GM21825 (cell line): Measurements from ENCODE around the gene PCDHB13.
"Not testable (repeated sequence)": the region's sequence is repeated elsewhere in the genome, so short reads cannot be mapped to it uniquely, and the experiment has no call there.

Source experiments
- ATAC-seq: cut with Tn5 transposase; IDR thresholded peaks from one replicate; pipeline ENCODE4 v1.9.1; 2021; ENCODE audit warnings: mild to moderate bottlenecking, moderate library complexity; ENCODE audit not compliant: unreplicated experiment

The PCDHB13 gene

GRCh38 chr5:141213656-141214339, at the start of gene PCDHB13:
Gene PCDHB13, plus strand, starts transcription at chr5:141213919. Its CDS starts 205 bp downstream, at chr5:141214124.
- ATAC-seq: not testable (repeated sequence)

- no peak for ATAC-seq
Measured at GRCh38 chr5:141172381-141173204, 41.1 kb upstream of the PCDHB13 start, which contains the start of gene PCDHB7. Gene PCDHB7, plus strand, starts transcription at chr5:141172644. Its CDS starts 192 bp downstream, at chr5:141172836.

- ATAC-seq: not testable (repeated sequence)
Measured at GRCh38 chr5:141174291-141175104, 39.2 kb upstream of the PCDHB13 start.

GRCh38 chr5:141175933-141176332, 37.8 kb upstream of the PCDHB13 start:
- no peak for ATAC-seq

GRCh38 chr5:141177577-141178191, 36.0 kb upstream of the PCDHB13 start, which contains the start of gene PCDHB8:
Gene PCDHB8, plus strand, starts transcription at chr5:141177790. Its CDS starts 245 bp downstream, at chr5:141178035.
- not testable (repeated sequence) for ATAC-seq

GRCh38 chr5:141179371-141179770, 34.3 kb upstream of the PCDHB13 start:
- not testable (repeated sequence) for ATAC-seq

GRCh38 chr5:141179876-141180275, 33.8 kb upstream of the PCDHB13 start:
- not testable (repeated sequence) for ATAC-seq

- no peak for ATAC-seq
Measured at GRCh38 chr5:141180313-141180712, 33.4 kb upstream of the PCDHB13 start.

GRCh38 chr5:141182248-141182647, 31.5 kb upstream of the PCDHB13 start, which contains the start of gene PCDHB16:
Gene PCDHB16, plus strand, starts transcription at chr5:141182387. Its CDS starts 173 bp downstream, at chr5:141182560.
- ATAC-seq: no peak

- ATAC-seq: not testable (repeated sequence)
Measured at GRCh38 chr5:141184117-141184855, 29.4 kb upstream of the PCDHB13 start.

GRCh38 chr5:141186897-141187512, 26.7 kb upstream of the PCDHB13 start, which contains the start of gene PCDHB9:
Gene PCDHB9, plus strand, starts transcription at chr5:141187161. Its CDS starts 158 bp downstream, at chr5:141187319.
- ATAC-seq: no peak

GRCh38 chr5:141188682-141189081, 25.0 kb upstream of the PCDHB13 start:
- ATAC-seq: not testable (repeated sequence)

GRCh38 chr5:141189131-141189530, 24.6 kb upstream of the PCDHB13 start:
- not testable (repeated sequence) for ATAC-seq

- ATAC-seq: no peak
Measured at GRCh38 chr5:141192110-141192725, 21.5 kb upstream of the PCDHB13 start, which contains the start of gene PCDHB10. Gene PCDHB10, plus strand, starts transcription at chr5:141192353. Its CDS starts 200 bp downstream, at chr5:141192553.

- not testable (repeated sequence) for ATAC-seq
Measured at GRCh38 chr5:141194332-141194731, 19.4 kb upstream of the PCDHB13 start.

GRCh38 chr5:141196363-141196762, 17.4 kb upstream of the PCDHB13 start:
- ATAC-seq: no peak

- no peak for ATAC-seq
Measured at GRCh38 chr5:141199359-141200235, 14.1 kb upstream of the PCDHB13 start, which contains the start of gene PCDHB11. Gene PCDHB11, plus strand, starts transcription at chr5:141199627. Its CDS starts 148 bp downstream, at chr5:141199775.
